Measurements from ENCODE around the gene TPPP3.
A peak's percentile ranks its signal among the peaks of the same experiment; 100 is the strongest.

Gene TPPP3

GRCh38 chr16:67406111-67406971 is 13.0 kb upstream of the TPPP3 start:
- TF ChIP-seq EZH2phosphoT487 (IDR thresholded peaks at IDR 0.05; ENCODE audit: borderline replicate concordance), result no peak
- no peak for TF ChIP-seq CTCF (conservative IDR thresholded peaks at IDR 0.05; ENCODE audit: low read length)
- Histone ChIP-seq H3K36me3 (ENCODE audit: insufficient read depth, low read length) (no peaks in the 10 kb centered on the region), H3K4me1 (ENCODE audit: insufficient read depth, low read length, poor library complexity, severe bottlenecking) (peaks cover 9% of the 10 kb centered on the region), H3K4me2 (ENCODE audit: low read depth, low read length, poor library complexity, severe bottlenecking) (no peak overlapping the region), H3K79me2 (ENCODE audit: insufficient read depth, low read length) (no peaks in the 10 kb centered on the region), H3K9ac (ENCODE audit: low read depth, low read length, poor library complexity, severe bottlenecking) (no peak overlapping the region), H4K20me1 (ENCODE audit: insufficient read depth, low read length, poor library complexity, severe bottlenecking) (no peaks in the 10 kb centered on the region), H3F3A (ENCODE audit: low read depth) (no peaks in the 10 kb centered on the region), H3K9me2 (replicated peaks; ENCODE audit: low read depth, low read length) (no peaks in the 10 kb centered on the region), H3K9me3 (ENCODE audit: insufficient read depth, low read depth, low read length) (no peaks in the 10 kb centered on the region), H3K27me3 (ENCODE audit: insufficient read depth, low read length, poor library complexity, severe bottlenecking) (no peaks in the 10 kb centered on the region), H3K4me3 (ENCODE audit: low read length, poor library complexity, severe bottlenecking) (no peak overlapping the region), H2AFZ (ENCODE audit: low read length) (no peak overlapping the region)

- Histone ChIP-seq H3K79me2 (ENCODE audit: insufficient read depth, low read length) (no peaks in the 10 kb centered on the region), H3K36me3 (ENCODE audit: insufficient read depth, low read length) (no peaks in the 10 kb centered on the region), H3F3A (ENCODE audit: low read depth) (no peaks in the 10 kb centered on the region), H3K4me3 (ENCODE audit: low read length, poor library complexity, severe bottlenecking) (no peak overlapping the region), H4K20me1 (ENCODE audit: insufficient read depth, low read length, poor library complexity, severe bottlenecking) (no peaks in the 10 kb centered on the region), H3K9me2 (replicated peaks; ENCODE audit: low read depth, low read length) (no peaks in the 10 kb centered on the region), H3K9ac (ENCODE audit: low read depth, low read length, poor library complexity, severe bottlenecking) (no peak overlapping the region), H2AFZ (ENCODE audit: low read length) (no peak overlapping the region), H3K4me1 (ENCODE audit: insufficient read depth, low read length, poor library complexity, severe bottlenecking) (peaks cover 9% of the 10 kb centered on the region), H3K9me3 (ENCODE audit: insufficient read depth, low read depth, low read length) (no peaks in the 10 kb centered on the region), H3K27me3 (ENCODE audit: insufficient read depth, low read length, poor library complexity, severe bottlenecking) (no peaks in the 10 kb centered on the region), H3K4me2 (ENCODE audit: low read depth, low read length, poor library complexity, severe bottlenecking) (no peak overlapping the region)
- no peak for TF ChIP-seq EZH2phosphoT487 (IDR thresholded peaks at IDR 0.05; ENCODE audit: borderline replicate concordance)
- TF ChIP-seq CTCF (conservative IDR thresholded peaks at IDR 0.05; ENCODE audit: low read length), result no peak
Measured at GRCh38 chr16:67405336-67405735, 12.0 kb upstream of the TPPP3 start.

- Histone ChIP-seq H4K20me1 (ENCODE audit: insufficient read depth, low read length, poor library complexity, severe bottlenecking) (no peaks in the 10 kb centered on the region), H3K4me2 (ENCODE audit: low read depth, low read length, poor library complexity, severe bottlenecking) (no peak overlapping the region), H3K4me1 (ENCODE audit: insufficient read depth, low read length, poor library complexity, severe bottlenecking) (peaks cover 9% of the 10 kb centered on the region), H3K4me3 (ENCODE audit: low read length, poor library complexity, severe bottlenecking) (no peak overlapping the region), H3K9me3 (ENCODE audit: insufficient read depth, low read depth, low read length) (no peaks in the 10 kb centered on the region), H3F3A (ENCODE audit: low read depth) (no peaks in the 10 kb centered on the region), H3K36me3 (ENCODE audit: insufficient read depth, low read length) (no peaks in the 10 kb centered on the region), H3K79me2 (ENCODE audit: insufficient read depth, low read length) (no peaks in the 10 kb centered on the region), H3K9me2 (replicated peaks; ENCODE audit: low read depth, low read length) (no peaks in the 10 kb centered on the region), H3K9ac (ENCODE audit: low read depth, low read length, poor library complexity, severe bottlenecking) (no peak overlapping the region), H2AFZ (ENCODE audit: low read length) (peak overlapping the region; percentile 33), H3K27me3 (ENCODE audit: insufficient read depth, low read length, poor library complexity, severe bottlenecking) (no peaks in the 10 kb centered on the region)
- TF ChIP-seq CTCF (conservative IDR thresholded peaks at IDR 0.05; ENCODE audit: low read length), result no peak
- no peak for TF ChIP-seq EZH2phosphoT487 (IDR thresholded peaks at IDR 0.05; ENCODE audit: borderline replicate concordance)
Measured at GRCh38 chr16:67404740-67405226, 11.5 kb upstream of the TPPP3 start.

All from Loucy (cell line).